SU-DHL-6 (cell line): ENCODE data around the gene SLC39A8.

Experiments used
- H2AFZ ChIP-seq: fragments of 200-600 bp; sonication (generic); 2 replicates; pipeline ENCODE4 v1.6.1; 2014; ENCODE audit warnings: low read depth, mild to moderate bottlenecking, moderate library complexity, mixed read lengths, antibody characterized with exemption, low read length; ENCODE audit not compliant: severe bottlenecking
- H3F3A ChIP-seq: fragments of 200-600 bp; shearing (Covaris generic); 2 replicates; pipeline ENCODE4 v1.6.0; 2016; ENCODE audit warnings: antibody characterized with exemption, mild to moderate bottlenecking; ENCODE audit not compliant: insufficient read depth
- H3K27ac ChIP-seq: fragments of 200-600 bp; sonication (generic); 2 replicates; pipeline ENCODE4 v1.5.1; 2016; ENCODE audit warnings: low read depth, mild to moderate bottlenecking, low read length, moderate library complexity, mixed read lengths
- H3K27me3 ChIP-seq: fragments of 200-600 bp; sonication (generic), shearing (Covaris generic); 2 replicates; pipeline ENCODE4 v1.6.0; 2014; ENCODE audit warnings: mild to moderate bottlenecking, low read length
- H3K36me3 ChIP-seq: fragments of 200-600 bp; sonication (generic); 2 replicates; pipeline ENCODE4 v1.6.1; 2014; ENCODE audit warnings: mild to moderate bottlenecking, low read length, mixed read lengths
- H3K4me2 ChIP-seq: fragments of 300-600, 200-600 bp; shearing (Covaris generic), sonication (generic); 2 replicates; pipeline ENCODE4 v1.6.0; 2014; ENCODE audit warnings: low read length, low read depth, mild to moderate bottlenecking; ENCODE audit not compliant: poor library complexity, severe bottlenecking
- H3K4me3 ChIP-seq: fragments of 200-600 bp; sonication (generic); 2 replicates; pipeline ENCODE4 v1.5.1; 2014; ENCODE audit warnings: antibody characterized with exemption, low read length, mild to moderate bottlenecking, mixed read lengths; ENCODE audit not compliant: insufficient read depth, poor library complexity, severe bottlenecking
- H3K79me2 ChIP-seq: fragments of 200-600 bp; sonication (generic); 2 replicates; pipeline ENCODE4 v1.6.1; 2014; ENCODE audit warnings: mild to moderate bottlenecking, low read length, moderate library complexity; ENCODE audit not compliant: insufficient read depth
- H3K9ac ChIP-seq: fragments of 200-600 bp; sonication (generic); 2 replicates; pipeline ENCODE4 v1.7.0; 2014; ENCODE audit warnings: mild to moderate bottlenecking, low read length
- H3K9me2 ChIP-seq: fragments of 200-600 bp; sonication (generic); replicated peaks from 2 replicates; pipeline ENCODE4 v1.6.1; 2014; ENCODE audit warnings: low read length; ENCODE audit not compliant: insufficient read depth
- H3K9me3 ChIP-seq: fragments of 200-600 bp; sonication (generic); 2 replicates; pipeline ENCODE4 v1.6.1; 2014; ENCODE audit warnings: low read length, mixed read lengths; ENCODE audit not compliant: insufficient read depth
- H4K20me1 ChIP-seq: fragments of 200-600 bp; sonication (generic); 2 replicates; pipeline ENCODE4 v1.6.1; 2014; ENCODE audit warnings: low read depth, mild to moderate bottlenecking, antibody characterized with exemption, low read length, moderate library complexity, mixed read lengths
- EZH2phosphoT487 ChIP-seq: fragments of 200-600 bp; sonication (generic), shearing (Covaris generic); conservative IDR thresholded peaks from 2 replicates; pipeline ENCODE4 v1.6.1; 2018; ENCODE audit warnings: mild to moderate bottlenecking, antibody characterized with exemption, low read length, moderate library complexity, mixed read lengths
- TF ChIP-seq, protein P1 (sequence below): fragments of 200-600 bp; sonication (generic); IDR thresholded peaks from one replicate; pipeline ENCODE4 v1.5.1; 2017; ENCODE audit warnings: antibody characterized with exemption, mild to moderate bottlenecking, low read length, moderate library complexity; ENCODE audit not compliant: insufficient read depth, poor library complexity, severe bottlenecking

The SLC39A8 gene

DNA sequence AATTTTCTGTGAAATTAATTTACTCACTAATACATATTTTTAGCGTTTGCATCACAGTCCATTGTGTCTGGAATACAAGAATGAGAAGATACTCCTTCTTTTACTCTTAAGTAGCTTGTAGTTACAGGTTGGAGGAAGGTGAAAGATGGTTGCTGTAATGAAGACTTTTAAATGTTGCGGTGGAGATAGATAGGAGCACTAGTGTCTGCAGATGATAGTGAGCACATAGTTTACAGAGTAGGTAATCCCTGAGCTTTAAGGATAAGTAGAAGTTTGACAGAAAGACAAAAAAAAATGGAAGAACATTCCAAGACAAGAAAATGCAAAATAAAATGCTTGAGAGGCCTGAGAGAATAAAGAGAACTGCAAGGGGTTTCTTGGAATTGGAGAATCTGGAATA is 5.4 kb upstream of the SLC39A8 start:
- Histone ChIP-seq H2AFZ (no peak overlapping the region), H3K9me3 (no peaks in the 10 kb centered on the region), H3K4me3 (no peak overlapping the region), H3K4me2 (no peak overlapping the region), H3K27me3 (no peaks in the 10 kb centered on the region), H3K9ac (no peak overlapping the region), H3K27ac (no peak overlapping the region), H3K79me2 (no peaks in the 10 kb centered on the region), H3K36me3 (no peaks in the 10 kb centered on the region), H4K20me1 (no peaks in the 10 kb centered on the region), H3K9me2 (no peaks in the 10 kb centered on the region), H3F3A (peaks cover 3% of the 10 kb centered on the region)
- no peak for TF ChIP-seq EZH2phosphoT487
- TF ChIP-seq, protein P1, sequence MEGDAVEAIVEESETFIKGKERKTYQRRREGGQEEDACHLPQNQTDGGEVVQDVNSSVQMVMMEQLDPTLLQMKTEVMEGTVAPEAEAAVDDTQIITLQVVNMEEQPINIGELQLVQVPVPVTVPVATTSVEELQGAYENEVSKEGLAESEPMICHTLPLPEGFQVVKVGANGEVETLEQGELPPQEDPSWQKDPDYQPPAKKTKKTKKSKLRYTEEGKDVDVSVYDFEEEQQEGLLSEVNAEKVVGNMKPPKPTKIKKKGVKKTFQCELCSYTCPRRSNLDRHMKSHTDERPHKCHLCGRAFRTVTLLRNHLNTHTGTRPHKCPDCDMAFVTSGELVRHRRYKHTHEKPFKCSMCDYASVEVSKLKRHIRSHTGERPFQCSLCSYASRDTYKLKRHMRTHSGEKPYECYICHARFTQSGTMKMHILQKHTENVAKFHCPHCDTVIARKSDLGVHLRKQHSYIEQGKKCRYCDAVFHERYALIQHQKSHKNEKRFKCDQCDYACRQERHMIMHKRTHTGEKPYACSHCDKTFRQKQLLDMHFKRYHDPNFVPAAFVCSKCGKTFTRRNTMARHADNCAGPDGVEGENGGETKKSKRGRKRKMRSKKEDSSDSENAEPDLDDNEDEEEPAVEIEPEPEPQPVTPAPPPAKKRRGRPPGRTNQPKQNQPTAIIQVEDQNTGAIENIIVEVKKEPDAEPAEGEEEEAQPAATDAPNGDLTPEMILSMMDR = no peak

DNA sequence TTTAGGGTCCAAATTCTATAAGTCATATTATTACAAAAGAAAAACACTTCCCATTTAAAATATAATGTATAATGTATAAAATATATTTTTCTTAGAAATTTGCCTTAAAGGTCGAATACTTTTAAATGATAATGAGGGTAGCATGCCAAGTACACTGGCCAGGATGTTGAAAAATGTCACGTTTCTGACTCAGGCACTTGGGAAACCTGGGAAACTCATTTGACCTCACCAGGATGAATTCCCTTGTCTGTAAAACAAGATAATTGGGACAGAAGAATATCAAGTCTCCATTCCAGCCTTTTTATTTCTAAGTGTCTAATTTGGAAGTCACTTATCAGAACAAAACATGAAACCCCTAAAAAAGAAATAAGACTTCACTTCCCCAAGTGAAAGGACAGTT is 3.4 kb upstream of the SLC39A8 start:
- H3K4me2 ChIP-seq = no peak overlapping the region

DNA sequence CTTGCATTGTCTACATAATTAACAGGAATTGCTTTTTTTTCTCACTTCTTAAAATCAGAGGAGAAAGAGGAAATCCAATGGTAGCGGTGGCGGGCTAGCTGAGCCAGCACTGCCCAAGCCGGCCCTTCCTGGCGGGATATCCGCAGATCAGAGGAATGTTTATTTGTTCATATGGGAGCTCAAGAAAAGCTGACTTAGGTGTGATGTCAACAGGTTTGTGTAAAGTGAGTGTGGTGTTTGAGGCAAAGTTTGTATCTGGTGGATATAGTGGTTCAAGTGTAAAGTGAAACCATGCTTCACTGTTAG is 466 bp upstream of the SLC39A8 start:
- Histone ChIP-seq H3K4me3 (peak overlapping the region; percentile 46), H3K36me3 (no peaks in the 10 kb centered on the region), H3K9ac (peak overlapping the region; percentile 76), H3K4me2 (peak overlapping the region; percentile 97), H3K9me3 (no peaks in the 10 kb centered on the region), H4K20me1 (0 out of 2 replicates have a peak, but pooled peaks cover 3% of the 10 kb centered on the region), H2AFZ (peak overlapping the region; percentile 84), H3K9me2 (no peaks in the 10 kb centered on the region), H3K79me2 (peaks cover 27% of the 10 kb centered on the region; the same call in 1 of the 2 replicates), H3F3A (peaks cover 11% of the 10 kb centered on the region), H3K27ac (no peak overlapping the region; the same call in 1 of the 2 replicates), H3K27me3 (no peaks in the 10 kb centered on the region)
- no peak for TF ChIP-seq EZH2phosphoT487
- TF ChIP-seq, protein P1 = no peak

More for the DNA sequence above, 3.4 kb upstream of the SLC39A8 start:
- Histone ChIP-seq H3K4me3 (no peak overlapping the region), H3K79me2 (peaks cover 5% of the 10 kb centered on the region; the same call in 1 of the 2 replicates), H3K9me3 (no peaks in the 10 kb centered on the region), H3K36me3 (no peaks in the 10 kb centered on the region), H3K9me2 (no peaks in the 10 kb centered on the region), H3K27ac (no peak overlapping the region), H3K9ac (no peak overlapping the region), H3F3A (peaks cover 11% of the 10 kb centered on the region), H2AFZ (no peak overlapping the region), H4K20me1 (no peaks in the 10 kb centered on the region), H3K27me3 (no peaks in the 10 kb centered on the region)
- no peak for TF ChIP-seq EZH2phosphoT487
- TF ChIP-seq, protein P1 = no peak

DNA sequence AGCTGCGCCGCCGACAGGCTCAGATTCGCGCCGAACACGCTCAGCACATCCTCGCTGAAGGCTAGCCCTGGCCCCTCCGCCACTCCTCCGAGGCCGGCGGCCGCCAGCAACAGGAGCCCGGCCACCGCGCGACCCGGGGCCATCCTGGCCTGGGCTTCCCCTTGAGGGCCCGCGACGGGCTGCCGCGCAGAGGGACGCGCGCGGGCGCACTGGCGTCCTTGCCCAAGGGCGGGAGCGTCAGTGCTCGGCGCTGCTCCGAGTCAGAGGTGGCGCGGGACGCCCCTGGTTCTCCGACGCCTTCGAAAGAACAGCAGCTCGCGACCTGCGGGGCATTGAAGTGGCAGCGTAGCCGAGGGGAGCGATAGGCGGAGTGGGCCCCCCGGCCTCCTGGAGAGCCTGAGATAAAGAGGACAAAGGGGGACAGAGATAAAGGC is 745 bp downstream of the SLC39A8 start:
- Histone ChIP-seq H3K4me2 (peak overlapping the region; percentile 97), H3K9me2 (no peaks in the 10 kb centered on the region), H3K79me2 (peaks cover 33% of the 10 kb centered on the region; the same call in 1 of the 2 replicates), H4K20me1 (0 out of 2 replicates have a peak, but pooled peaks cover 3% of the 10 kb centered on the region), H3K9me3 (no peaks in the 10 kb centered on the region), H3K27ac (peak overlapping the region; percentile 94), H3F3A (peaks cover 11% of the 10 kb centered on the region), H3K4me3 (peak overlapping the region; percentile 84), H3K36me3 (no peaks in the 10 kb centered on the region), H2AFZ (peak overlapping the region; percentile 90), H3K9ac (peak overlapping the region; percentile 76), H3K27me3 (no peaks in the 10 kb centered on the region)
- TF ChIP-seq, protein P1 = no peak
- TF ChIP-seq EZH2phosphoT487 = no peak
